ENCODE measurements around the gene G0S2. TPM values are rescaled to one million over a fixed set of nuclear protein-coding genes. Genes with fewer than 3 reads are reported as not detected.

The G0S2 gene
- total RNA-seq, 1 experiment from 2014 or later, result 0.35 TPM

- Histone ChIP-seq H3K14ac (ENCODE audit: insufficient read depth, low read length) (no peak overlapping the region; the same call in 1 of the 2 replicates), H4K20me1 (ENCODE audit: control insufficient read depth, insufficient read depth, insufficient read length) (no peaks in the 10 kb centered on the region), H3K23ac (ENCODE audit: insufficient read length, low read depth, low read length) (no peak overlapping the region), H3K4me2 (ENCODE audit: insufficient read depth, insufficient read length, low read length) (no peak overlapping the region), H2BK120ac (ENCODE audit: low read depth, low read length, poor library complexity, severe bottlenecking) (no peak overlapping the region), H2BK20ac (ENCODE audit: low read depth, low read length, poor library complexity, severe bottlenecking) (no peak overlapping the region), H3T11ph (ENCODE audit: low read length) (no peak overlapping the region), H2BK5ac (ENCODE audit: insufficient read length, low read length) (no peak overlapping the region), H4K5ac (ENCODE audit: insufficient read length, low read depth, low read length) (no peak overlapping the region), H3K9ac (ENCODE audit: extremely low read depth, insufficient read length, low read length) (no peak overlapping the region), H3K9me3 (ENCODE audit: control insufficient read depth, low read depth, low read length) (no peaks in the 10 kb centered on the region), H3K79me2 (ENCODE audit: insufficient read depth, low read length) (no peaks in the 10 kb centered on the region), H3K18ac (ENCODE audit: insufficient read length, low read depth, low read length) (no peak overlapping the region), H2BK15ac (ENCODE audit: low read depth, low read length) (no peak overlapping the region), H3K4ac (ENCODE audit: low read depth, low read length) (no peak overlapping the region), H4K8ac (replicated peaks; ENCODE audit: insufficient read length, low read depth, low read length) (no peak overlapping the region), H2BK12ac (ENCODE audit: insufficient read length, low read depth, low read length) (no peak overlapping the region), H3K23me2 (ENCODE audit: insufficient read length, low read depth, low read length, poor library complexity, severe bottlenecking) (peaks cover 14% of the 10 kb centered on the region), H3K79me1 (ENCODE audit: insufficient read depth, low read depth, low read length, poor library complexity, severe bottlenecking) (no peaks in the 10 kb centered on the region), H3K27ac (ENCODE audit: insufficient read length, low read depth, low read length) (no peak overlapping the region), H2AFZ (ENCODE audit: low read length) (no peak overlapping the region), H4K91ac (ENCODE audit: insufficient read length, low read depth, low read length) (no peak overlapping the region), H2AK5ac (ENCODE audit: insufficient read length, low read length) (no peak overlapping the region), H3K56ac (ENCODE audit: insufficient read length, low read depth, low read length) (no peak overlapping the region), H3K4me1 (ENCODE audit: insufficient read depth, low read length) (peaks cover 5% of the 10 kb centered on the region; the same call in 1 of the 2 replicates), H3K27me3 (ENCODE audit: insufficient read depth, low read length) (peaks cover 34% of the 10 kb centered on the region)
- Mint-ChIP-seq H3K4me1 (peaks cover 13 to 17% of the 10 kb centered on the region in 2 experiments), H3K36me3 (ENCODE audit: insufficient read depth in 1 of 3, low read depth in 3 of 3) (no peaks in the 10 kb centered on the region), H3K9me3 (no peaks in the 10 kb centered on the region; a peak in 1 of 5 replicates), H3K27me3 (ENCODE audit: low read depth) (peaks cover 94% of the 10 kb centered on the region), H3K4me3 (peak overlapping the region in 1 of 2 experiments; percentile 83; a peak in 2 of 5 replicates), H3K27ac (no peak overlapping the region)
- DNase-seq, result no peak
- TF ChIP-seq CTCF (conservative IDR thresholded peaks at IDR 0.05), result no peak
- WGBS (ENCODE audit: extremely low coverage, insufficient read length, low lambda C conversion rate), result no CpG with 5 or more reads among the region's 7 CpGs
Measured at GRCh38 chr1:209673631-209674417, 1.4 kb upstream of the G0S2 start.
